ENCODE measurements around the gene ZBED5.

DNA sequence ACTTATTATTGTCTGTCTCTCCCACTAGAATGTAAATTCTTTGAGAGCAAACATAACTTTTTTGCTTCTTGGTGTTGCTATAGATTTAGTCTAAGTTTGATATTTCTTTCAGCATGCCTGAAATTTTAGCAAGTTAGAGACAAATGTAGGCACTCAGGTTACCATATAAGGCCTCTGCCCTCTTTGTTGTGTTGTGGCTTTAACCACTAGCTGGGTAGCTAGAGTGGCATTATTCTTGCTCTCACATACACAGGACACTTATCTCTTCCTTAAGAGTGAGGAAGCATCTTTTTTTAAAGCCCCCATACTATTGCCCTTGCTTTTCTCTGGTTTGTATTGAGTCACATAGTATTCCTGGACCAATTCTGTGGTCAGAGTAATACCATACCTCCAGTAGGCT is 11.2 kb downstream of the ZBED5 start:
- TF ChIP-seq, protein P1, sequence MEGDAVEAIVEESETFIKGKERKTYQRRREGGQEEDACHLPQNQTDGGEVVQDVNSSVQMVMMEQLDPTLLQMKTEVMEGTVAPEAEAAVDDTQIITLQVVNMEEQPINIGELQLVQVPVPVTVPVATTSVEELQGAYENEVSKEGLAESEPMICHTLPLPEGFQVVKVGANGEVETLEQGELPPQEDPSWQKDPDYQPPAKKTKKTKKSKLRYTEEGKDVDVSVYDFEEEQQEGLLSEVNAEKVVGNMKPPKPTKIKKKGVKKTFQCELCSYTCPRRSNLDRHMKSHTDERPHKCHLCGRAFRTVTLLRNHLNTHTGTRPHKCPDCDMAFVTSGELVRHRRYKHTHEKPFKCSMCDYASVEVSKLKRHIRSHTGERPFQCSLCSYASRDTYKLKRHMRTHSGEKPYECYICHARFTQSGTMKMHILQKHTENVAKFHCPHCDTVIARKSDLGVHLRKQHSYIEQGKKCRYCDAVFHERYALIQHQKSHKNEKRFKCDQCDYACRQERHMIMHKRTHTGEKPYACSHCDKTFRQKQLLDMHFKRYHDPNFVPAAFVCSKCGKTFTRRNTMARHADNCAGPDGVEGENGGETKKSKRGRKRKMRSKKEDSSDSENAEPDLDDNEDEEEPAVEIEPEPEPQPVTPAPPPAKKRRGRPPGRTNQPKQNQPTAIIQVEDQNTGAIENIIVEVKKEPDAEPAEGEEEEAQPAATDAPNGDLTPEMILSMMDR (IDR thresholded peaks at IDR 0.05), result no peak
- TF ChIP-seq POLR2AphosphoS5 (IDR thresholded peaks at IDR 0.05) (no peak), POLR2A (IDR thresholded peaks at IDR 0.05) (no peak)

All from breast epithelium (tissue), 3 donors.